ENCODE measurements around the gene RNF19B. TPM values are rescaled to one million over a fixed set of nuclear protein-coding genes. Genes with fewer than 3 reads are reported as not detected.

RNF19B gene
- total RNA-seq, 1 donor from 2014 or later: 46.8 TPM

DNA sequence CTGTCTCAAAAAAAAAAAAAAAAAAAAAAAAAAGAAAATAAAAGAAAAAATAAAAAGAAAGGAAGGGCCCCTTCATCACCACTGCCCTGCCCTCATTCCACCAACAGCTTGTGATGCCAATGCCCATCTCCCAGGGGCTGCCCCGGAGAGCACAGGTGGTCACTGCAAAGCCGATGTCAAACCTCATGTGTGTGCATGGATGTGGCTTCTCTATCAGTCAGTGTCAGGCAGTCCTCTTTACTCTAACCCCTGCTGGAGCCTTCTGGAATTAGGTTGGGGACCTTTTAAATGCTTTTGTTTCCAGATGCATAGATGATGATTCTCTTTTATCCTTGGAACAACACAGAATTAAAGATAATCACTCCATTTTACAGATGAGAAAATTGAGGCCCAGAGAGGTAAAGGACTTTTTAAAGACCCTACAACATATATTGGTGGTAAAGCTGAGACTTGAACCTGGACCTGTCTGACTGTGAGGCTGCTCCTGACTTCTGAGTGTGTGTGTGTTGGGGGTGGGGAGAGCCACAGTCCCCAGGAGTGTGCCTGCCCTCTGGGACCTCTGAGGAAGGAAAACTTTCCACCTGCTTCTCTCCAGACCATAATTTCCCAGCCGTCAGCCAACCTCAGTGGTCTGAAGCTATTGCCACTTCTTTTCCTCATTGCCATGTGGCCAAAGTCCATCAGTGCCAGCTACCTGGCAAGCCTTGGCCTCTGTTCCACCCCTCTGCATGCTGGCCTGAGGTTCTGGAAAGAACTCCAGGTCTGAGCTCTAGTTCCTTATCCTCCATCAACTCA, 60.4 kb downstream of the RNF19B start:
- H3K4me3 Mint-ChIP-seq: no peak overlapping the region
- no peaks in the 10 kb centered on the region for H3K36me3 Mint-ChIP-seq (ENCODE audit: low read depth)
- peaks cover 2% of the 10 kb centered on the region for H3K4me1 Mint-ChIP-seq
- H3K9me3 Mint-ChIP-seq: no peaks in the 10 kb centered on the region
- DNase-seq: no peak
- peaks cover 45% of the 10 kb centered on the region for H3K27me3 Mint-ChIP-seq
- no peak overlapping the region for H3K27ac Mint-ChIP-seq
- intact Hi-C loops (cut with micrococcal nuclease): no loop called here

- intact Hi-C loops (cut with micrococcal nuclease): no loop called here
- Mint-ChIP-seq H3K27me3 (peaks cover 53% of the 10 kb centered on the region), H3K36me3 (ENCODE audit: low read depth) (no peaks in the 10 kb centered on the region), H3K4me1 (peaks cover 2% of the 10 kb centered on the region), H3K27ac (no peak overlapping the region), H3K9me3 (no peaks in the 10 kb centered on the region), H3K4me3 (peak overlapping the region; percentile 66)
- no peak for DNase-seq
Observed at GRCh38 chr1:32902535-32902920, 62.1 kb downstream of the RNF19B start.

- Mint-ChIP-seq H3K4me3 (peak overlapping the region; percentile 74), H3K27ac (peak overlapping the region; percentile 20), H3K9me3 (no peaks in the 10 kb centered on the region), H3K4me1 (peaks cover 2% of the 10 kb centered on the region), H3K27me3 (peaks cover 58% of the 10 kb centered on the region), H3K36me3 (ENCODE audit: low read depth) (no peaks in the 10 kb centered on the region)
- DNase-seq: no peak
- intact Hi-C loops (cut with micrococcal nuclease): no loop called here
Observed at GRCh38 chr1:32901823-32902534, 62.6 kb downstream of the RNF19B start.

GRCh38 chr1:32900956-32901822, 63.4 kb downstream of the RNF19B start, which contains the start of gene TMEM54:
TMEM54 (minus strand) TSS chr1:32901389; CDS start chr1:32901238, 151 bp downstream.
- DNase-seq: peak; percentile 66
- intact Hi-C loops (cut with micrococcal nuclease): no loop called here
- Mint-ChIP-seq H3K36me3 (ENCODE audit: low read depth) (no peaks in the 10 kb centered on the region), H3K27ac (peak within 1 kb of the TSS; percentile 20), H3K4me3 (peak within 1 kb of the TSS; percentile 74), H3K27me3 (peaks cover 62% of the 10 kb centered on the region), H3K9me3 (no peaks in the 10 kb centered on the region), H3K4me1 (peaks cover 2% of the 10 kb centered on the region)

DNA sequence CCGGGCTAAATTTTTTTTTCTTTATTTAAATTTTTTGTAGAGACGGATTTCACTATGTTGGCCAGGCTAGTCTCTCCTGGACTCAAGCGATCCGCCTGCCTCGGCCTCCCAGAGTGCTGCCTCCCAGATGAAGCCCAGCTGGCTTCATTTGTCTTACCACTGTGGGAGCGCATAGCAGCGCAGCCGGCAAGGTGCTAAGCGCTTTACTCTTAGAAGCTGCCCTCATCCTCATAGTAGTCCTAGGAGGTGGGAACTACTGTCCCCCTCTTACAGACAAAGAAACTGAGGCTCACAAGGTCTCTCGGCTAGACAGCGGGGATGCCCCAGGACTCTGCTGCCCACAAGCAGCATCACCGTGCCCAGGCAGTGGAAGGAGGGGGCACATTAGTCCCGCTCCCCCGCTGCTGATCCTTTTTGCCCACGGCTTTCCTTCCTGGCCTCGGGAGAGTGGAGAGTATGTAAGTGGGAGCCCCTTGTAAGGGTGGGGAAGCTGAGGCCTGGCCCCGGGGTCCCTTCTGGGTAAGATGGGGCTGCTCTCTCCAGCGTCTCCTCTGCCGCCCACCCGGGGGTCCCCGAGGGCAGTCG, 64.1 kb downstream of the RNF19B start:
- Mint-ChIP-seq H3K27me3 (peaks cover 63% of the 10 kb centered on the region), H3K9me3 (no peaks in the 10 kb centered on the region), H3K36me3 (ENCODE audit: low read depth) (no peaks in the 10 kb centered on the region), H3K4me1 (peaks cover 2% of the 10 kb centered on the region), H3K27ac (no peak overlapping the region), H3K4me3 (peak overlapping the region; percentile 66)
- intact Hi-C loops (cut with micrococcal nuclease): no loop called here
- DNase-seq: no peak

GRCh38 chr1:32899586-32900296, 64.9 kb downstream of the RNF19B start:
- Mint-ChIP-seq H3K27ac (no peak overlapping the region), H3K4me1 (peaks cover 2% of the 10 kb centered on the region), H3K4me3 (no peak overlapping the region), H3K9me3 (no peaks in the 10 kb centered on the region), H3K36me3 (ENCODE audit: low read depth) (no peaks in the 10 kb centered on the region), H3K27me3 (peaks cover 62% of the 10 kb centered on the region)
- intact Hi-C loops (cut with micrococcal nuclease): no loop called here
- no peak for DNase-seq

- H3K4me3 Mint-ChIP-seq: no peak overlapping the region
- H3K9me3 Mint-ChIP-seq: no peaks in the 10 kb centered on the region
- peaks cover 58% of the 10 kb centered on the region for H3K27me3 Mint-ChIP-seq
- DNase-seq: no peak
- intact Hi-C loops (cut with micrococcal nuclease): no loop called here
- H3K4me1 Mint-ChIP-seq: peaks cover 2% of the 10 kb centered on the region
- no peak overlapping the region for H3K27ac Mint-ChIP-seq
- H3K36me3 Mint-ChIP-seq (ENCODE audit: low read depth): no peaks in the 10 kb centered on the region
Observed at GRCh38 chr1:32898958-32899357, 65.7 kb downstream of the RNF19B start.

GRCh38 chr1:32898056-32898455, 66.6 kb downstream of the RNF19B start:
- peaks cover 57% of the 10 kb centered on the region for H3K27me3 Mint-ChIP-seq

DNA sequence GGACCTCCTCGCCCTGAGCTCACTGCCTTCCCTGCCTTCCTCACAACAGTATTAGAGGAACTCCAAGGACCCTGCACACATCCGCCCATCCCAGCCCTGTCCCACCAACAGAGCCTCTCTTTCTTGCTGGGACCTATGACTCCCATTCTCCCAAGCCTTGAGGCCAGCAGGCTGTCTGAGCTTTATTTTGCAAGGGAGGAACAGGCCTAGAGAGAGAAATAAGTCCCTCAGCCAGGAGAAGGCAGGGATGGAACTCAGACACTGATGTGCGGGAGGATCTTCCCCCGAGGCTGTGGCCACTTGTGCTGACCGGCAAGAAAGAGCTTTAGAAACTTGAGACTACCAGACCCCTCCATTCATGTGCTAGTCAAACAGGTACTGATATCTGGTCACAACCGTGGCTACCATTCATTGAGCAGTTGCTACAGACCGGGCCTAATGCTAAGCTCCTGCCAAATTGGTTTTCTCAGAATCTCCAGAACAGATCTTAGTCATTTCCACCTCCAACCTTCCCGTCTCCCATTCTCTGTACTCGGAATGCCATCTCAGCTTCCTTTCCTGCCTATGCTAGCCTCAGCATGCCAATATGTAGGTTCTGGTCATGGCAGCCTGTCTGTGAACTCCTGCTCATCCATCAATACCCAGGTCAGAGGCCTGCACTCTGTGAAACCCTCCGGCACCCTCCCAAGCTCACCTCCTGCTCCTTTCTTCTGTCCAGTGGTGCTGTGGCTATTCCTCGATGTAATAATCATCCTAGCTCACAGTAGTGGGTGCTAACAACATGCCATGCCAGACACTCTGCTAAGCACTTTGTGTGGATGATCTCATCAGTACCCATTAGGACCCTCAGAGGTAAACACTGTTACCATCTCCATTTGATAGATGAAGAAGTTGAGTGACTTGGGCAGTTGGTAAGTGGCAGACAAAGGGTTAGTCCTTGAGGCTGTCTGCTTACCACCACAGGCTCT, 67.2 kb downstream of the RNF19B start:
- intact Hi-C loops (cut with micrococcal nuclease): no loop called here
- Mint-ChIP-seq H3K4me1 (peaks cover 6% of the 10 kb centered on the region), H3K27me3 (peaks cover 57% of the 10 kb centered on the region), H3K4me3 (no peak overlapping the region), H3K36me3 (ENCODE audit: low read depth) (no peaks in the 10 kb centered on the region), H3K27ac (no peak overlapping the region), H3K9me3 (peaks cover 2% of the 10 kb centered on the region)
- no peak for DNase-seq

More at GRCh38 chr1:32898056-32898455, 66.6 kb downstream of the RNF19B start:
- Mint-ChIP-seq H3K9me3 (no peaks in the 10 kb centered on the region), H3K27ac (no peak overlapping the region), H3K4me3 (no peak overlapping the region), H3K36me3 (ENCODE audit: low read depth) (no peaks in the 10 kb centered on the region), H3K4me1 (peaks cover 2% of the 10 kb centered on the region)
- DNase-seq: no peak
- intact Hi-C loops (cut with micrococcal nuclease): no loop called here

DNA sequence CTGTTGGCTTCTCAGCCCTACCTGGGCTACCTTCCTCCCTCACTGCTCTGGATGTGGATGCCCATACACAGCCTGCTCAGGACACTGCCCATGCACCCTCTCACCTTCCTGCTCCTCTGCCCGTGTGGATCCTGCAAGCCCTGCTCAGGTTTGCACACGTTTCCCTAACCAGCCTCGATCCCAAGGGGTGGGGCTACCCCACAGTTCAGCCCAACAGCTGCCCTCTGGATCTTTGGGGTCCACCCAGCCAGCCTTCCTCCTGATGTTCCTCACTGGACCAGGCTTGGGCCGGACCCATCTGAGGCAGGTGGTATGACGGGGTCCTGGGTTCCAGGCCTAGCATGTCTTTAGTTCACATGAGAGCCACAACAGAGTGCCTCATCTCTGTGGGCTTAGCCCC, 68.2 kb downstream of the RNF19B start:
- peaks cover 3% of the 10 kb centered on the region for H3K9me3 Mint-ChIP-seq
- no peak overlapping the region for H3K27ac Mint-ChIP-seq
- H3K27me3 Mint-ChIP-seq: peaks cover 58% of the 10 kb centered on the region

GRCh38 chr1:32895325-32896215, 69.0 kb downstream of the RNF19B start:
- intact Hi-C loops (cut with micrococcal nuclease): no loop called here
- Mint-ChIP-seq H3K27me3 (peaks cover 63% of the 10 kb centered on the region), H3K36me3 (ENCODE audit: low read depth) (no peaks in the 10 kb centered on the region), H3K4me3 (no peak overlapping the region), H3K27ac (no peak overlapping the region), H3K9me3 (peaks cover 3% of the 10 kb centered on the region), H3K4me1 (peaks cover 5% of the 10 kb centered on the region)
- DNase-seq: no peak

More for the DNA sequence above, 68.2 kb downstream of the RNF19B start:
- Mint-ChIP-seq H3K4me1 (peaks cover 5% of the 10 kb centered on the region), H3K4me3 (no peak overlapping the region), H3K36me3 (ENCODE audit: low read depth) (no peaks in the 10 kb centered on the region)
- intact Hi-C loops (cut with micrococcal nuclease): no loop called here
- no peak for DNase-seq
